Fibroblast of skin of scalp (primary cell): ENCODE measurements around the gene ZCCHC12.

Source experiments
- DNase-seq: peaks from one replicate; pipeline ENCODE4 v3.0.0-alpha.2; 2013

ZCCHC12 gene

GRCh38 chrX:118872102-118872566 lies 48.5 kb downstream of the ZCCHC12 start:
- no peak for DNase-seq
